CD14-positive monocyte (primary cell): ENCODE data around the gene HCRTR2. TPM values are rescaled to one million over a fixed set of nuclear protein-coding genes. Genes with fewer than 3 reads are reported as not detected.

Experiments used
- DNase-seq, 3 donors: peaks; one replicate each; pipeline ENCODE4 v3.0.0-alpha.2; 2011 to 2022
- H2AFZ ChIP-seq: 2 replicates; pipeline ENCODE4 v1.6.0; 2012; ENCODE audit warnings: mild to moderate bottlenecking, low read depth, low read length, inconsistent platforms; ENCODE audit not compliant: insufficient read depth, poor library complexity, severe bottlenecking
- H3K27ac ChIP-seq, 2 donors: 1 replicate in 1 of 2; 2 replicates in 1 of 2; pipeline ENCODE4 v1.5.1; 2012 to 2013; ENCODE audit warnings: low read length in 2 of 2, control low read depth in 1 of 2, inconsistent platforms in 1 of 2, low read depth in 1 of 2, mild to moderate bottlenecking in 1 of 2
- H3K27me3 ChIP-seq, 2 donors: one replicate each; pipeline versions ENCODE4 v1.6.0 to v1.6.1; 2011 to 2013; ENCODE audit warnings: low read length in 2 of 2; ENCODE audit not compliant: control insufficient read depth in 2 of 2, insufficient read depth in 2 of 2
- H3K36me3 ChIP-seq, 2 donors: replicated peaks in 1 of 2; 1 replicate in 1 of 2; 2 replicates in 1 of 2; pipeline versions ENCODE4 v1.5.1 to v1.6.1; 2012 to 2013; ENCODE audit warnings: low read length in 2 of 2, control low read depth in 1 of 2, inconsistent platforms in 1 of 2, mild to moderate bottlenecking in 1 of 2; ENCODE audit not compliant: insufficient read depth in 2 of 2, control insufficient read depth in 1 of 2
- H3K4me1 ChIP-seq, 2 donors: 1 replicate in 1 of 2; 2 replicates in 1 of 2; pipeline versions ENCODE4 v1.5.1 to v1.6.1; 2012 to 2013; ENCODE audit warnings: low read length in 2 of 2, control low read depth in 1 of 2, inconsistent platforms in 1 of 2, mild to moderate bottlenecking in 1 of 2, moderate library complexity in 1 of 2; ENCODE audit not compliant: insufficient read depth in 2 of 2, control insufficient read depth in 1 of 2
- H3K4me2 ChIP-seq: replicated peaks from 2 replicates; pipeline ENCODE3; 2012; ENCODE audit warnings: low read length, moderate library complexity, mild to moderate bottlenecking; ENCODE audit not compliant: poor library complexity, severe bottlenecking; ENCODE audit errors: extremely low read depth
- H3K4me3 ChIP-seq, 3 experiments: fragments of 200-600 bp in 1 of 3; sonication (generic) in 1 of 3; replicated peaks in 1 of 3; 1 replicate in 2 of 3; 2 replicates in 1 of 3; pipeline ENCODE4 v1.5.1; 2011 to 2013; ENCODE audit warnings: low read length in 3 of 3, mild to moderate bottlenecking in 3 of 3, control low read depth in 2 of 3, low read depth in 2 of 3, inconsistent platforms in 1 of 3, moderate library complexity in 1 of 3
- H3K79me2 ChIP-seq: 2 replicates; pipeline ENCODE4 v1.6.0; 2012; ENCODE audit warnings: mild to moderate bottlenecking, control low read depth, inconsistent platforms, low read length, moderate library complexity; ENCODE audit not compliant: insufficient read depth
- H3K9ac ChIP-seq: 2 replicates; pipeline ENCODE4 v1.6.0; 2017; ENCODE audit warnings: low read length, mild to moderate bottlenecking; ENCODE audit not compliant: insufficient read depth, poor library complexity, severe bottlenecking
- H3K9me3 ChIP-seq, 2 donors: replicated peaks in 1 of 2; 1 replicate in 1 of 2; 2 replicates in 1 of 2; pipeline versions ENCODE4 v1.5.1 to v1.6.1; 2012 to 2013; ENCODE audit warnings: low read length in 2 of 2, control low read depth in 1 of 2; ENCODE audit not compliant: control insufficient read depth in 1 of 2, insufficient read depth in 1 of 2
- H4K20me1 ChIP-seq: 2 replicates; pipeline ENCODE4 v1.6.0; 2012; ENCODE audit warnings: mild to moderate bottlenecking, low read length, control low read depth, moderate library complexity; ENCODE audit not compliant: insufficient read depth
- H3K27ac Mint-ChIP-seq, 7 donors: one replicate each; pipeline ENCODE4 v1.8.0; 2020; ENCODE audit warnings: mild to moderate bottlenecking in 7 of 7, mixed read lengths in 7 of 7, moderate library complexity in 6 of 7, inconsistent platforms in 2 of 7
- H3K27me3 Mint-ChIP-seq, 3 donors: one replicate each; pipeline ENCODE4 v1.8.0; 2021 to 2022; ENCODE audit warnings: low read depth in 3 of 3, mild to moderate bottlenecking in 3 of 3, mixed read lengths in 3 of 3, moderate library complexity in 3 of 3, inconsistent platforms in 1 of 3
- H3K36me3 Mint-ChIP-seq, 2 donors: one replicate each; pipeline ENCODE4 v1.8.0; 2020; ENCODE audit warnings: mixed read lengths in 2 of 2, inconsistent platforms in 1 of 2, mild to moderate bottlenecking in 1 of 2
- H3K4me1 Mint-ChIP-seq: one replicate; pipeline ENCODE4 v1.8.0; 2020; ENCODE audit warnings: mild to moderate bottlenecking, mixed read lengths
- H3K4me3 Mint-ChIP-seq, 2 donors: one replicate each; pipeline ENCODE4 v1.8.0; 2020; ENCODE audit warnings: mild to moderate bottlenecking in 2 of 2, mixed read lengths in 2 of 2, moderate library complexity in 1 of 2
- H3K9me3 Mint-ChIP-seq, 7 donors: one replicate each; pipeline ENCODE4 v1.8.0; 2020 to 2022; ENCODE audit warnings: mixed read lengths in 7 of 7, mild to moderate bottlenecking in 6 of 7, moderate library complexity in 6 of 7, inconsistent platforms in 2 of 7
- WGBS: methylation state at CpG from one replicate; pipeline ENCODE4 v1.1.5; 2013; ENCODE audit warnings: missing lambda C conversion rate; ENCODE audit not compliant: insufficient coverage; 5-methylcytosine and 5-hydroxymethylcytosine counted together
- intact Hi-C, 2 donors: fragments of 100-400 bp; cut with micrococcal nuclease; formaldehyde crosslinking; loops; one replicate each; pipeline versions ENCODE4 v1.15.0 to v1.15.1; 2023
- polyA plus RNA-seq, 3 donors: library from polyadenylated mRNA; depleted of rRNA in 1 of 3; unstranded in 2 of 3; stranded (reverse) in 1 of 3; fragments of 300-500 nt in 2 of 3; fragments of >200 nt in 1 of 3; fragmentation: Illumina TruSeq in 2 of 3; gene quantifications; 1 replicate in 2 of 3; 2 replicates in 1 of 3; pipeline ENCODE4 v1.2.3, GENCODE V29; 2012 to 2021
- TF ChIP-seq, protein P1 (sequence below): fragments of 200-600 bp; IDR thresholded peaks from one replicate; pipeline ENCODE4 v1.8.0; 2022; ENCODE audit warnings: antibody characterized with exemption, mild to moderate bottlenecking

The HCRTR2 gene
- polyA plus RNA-seq, 3 donors = not detected

GRCh38 chr6:55327169-55327568 lies 152.9 kb downstream of the HCRTR2 start, which contains the start of gene GFRAL:
Gene GFRAL (plus strand): TSS chr6:55327469. CDS start chr6:55327555, 86 bp downstream.
- TF ChIP-seq, protein P1, sequence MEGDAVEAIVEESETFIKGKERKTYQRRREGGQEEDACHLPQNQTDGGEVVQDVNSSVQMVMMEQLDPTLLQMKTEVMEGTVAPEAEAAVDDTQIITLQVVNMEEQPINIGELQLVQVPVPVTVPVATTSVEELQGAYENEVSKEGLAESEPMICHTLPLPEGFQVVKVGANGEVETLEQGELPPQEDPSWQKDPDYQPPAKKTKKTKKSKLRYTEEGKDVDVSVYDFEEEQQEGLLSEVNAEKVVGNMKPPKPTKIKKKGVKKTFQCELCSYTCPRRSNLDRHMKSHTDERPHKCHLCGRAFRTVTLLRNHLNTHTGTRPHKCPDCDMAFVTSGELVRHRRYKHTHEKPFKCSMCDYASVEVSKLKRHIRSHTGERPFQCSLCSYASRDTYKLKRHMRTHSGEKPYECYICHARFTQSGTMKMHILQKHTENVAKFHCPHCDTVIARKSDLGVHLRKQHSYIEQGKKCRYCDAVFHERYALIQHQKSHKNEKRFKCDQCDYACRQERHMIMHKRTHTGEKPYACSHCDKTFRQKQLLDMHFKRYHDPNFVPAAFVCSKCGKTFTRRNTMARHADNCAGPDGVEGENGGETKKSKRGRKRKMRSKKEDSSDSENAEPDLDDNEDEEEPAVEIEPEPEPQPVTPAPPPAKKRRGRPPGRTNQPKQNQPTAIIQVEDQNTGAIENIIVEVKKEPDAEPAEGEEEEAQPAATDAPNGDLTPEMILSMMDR = no peak
- H3K9me3 Mint-ChIP-seq = peaks cover 0 to 2% (median 0%) of the 10 kb centered on the region in 7 donors
- Histone ChIP-seq H3K9me3 (no peaks in the 10 kb centered on the region), H2AFZ (no peak within 1 kb of the TSS), H3K27me3 (no peaks in the 10 kb centered on the region), H3K4me1 (no peaks in the 10 kb centered on the region), H3K36me3 (no peaks in the 10 kb centered on the region), H3K4me2 (no peak within 1 kb of the TSS), H3K9ac (no peak within 1 kb of the TSS), H4K20me1 (no peaks in the 10 kb centered on the region), H3K27ac (no peak within 1 kb of the TSS), H3K4me3 (no peak within 1 kb of the TSS), H3K79me2 (no peaks in the 10 kb centered on the region)
- intact Hi-C loops = no loop called here
- H3K27me3 Mint-ChIP-seq = no peaks in the 10 kb centered on the region
- DNase-seq = no peak
- no CpG with 5 or more reads among the region's 5 CpGs for WGBS
- H3K4me3 Mint-ChIP-seq = no peak within 1 kb of the TSS
- H3K36me3 Mint-ChIP-seq = no peaks in the 10 kb centered on the region
- no peaks in the 10 kb centered on the region for H3K4me1 Mint-ChIP-seq
- H3K27ac Mint-ChIP-seq = no peak within 1 kb of the TSS

Other genes starting within 250 kb of the HCRTR2 start
- gene GFRAL, start 153.0 kb downstream of the HCRTR2 start, polyA plus RNA-seq = not detected